ENCODE results near the gene RNF215. TPM values are rescaled to one million over a fixed set of nuclear protein-coding genes. Genes with fewer than 3 reads are reported as not detected.

RNF215 gene
- total RNA-seq, 1 donor from 2014 or later: 32.5 TPM

GRCh38 chr22:30421695-30422480, 34.7 kb upstream of the RNF215 start:
- H3K27ac Mint-ChIP-seq: peak overlapping the region; percentile 97
- H3K4me3 Mint-ChIP-seq (ENCODE audit: low read depth): peak overlapping the region; percentile 85
- H3K4me1 Mint-ChIP-seq (ENCODE audit: low read depth): peaks cover 61% of the 10 kb centered on the region

GRCh38 chr22:30420347-30421125, 33.3 kb upstream of the RNF215 start:
- no peak for DNase-seq (ENCODE audit: low spot score, unreplicated experiment)
- Mint-ChIP-seq H3K27me3 (no peaks in the 10 kb centered on the region), H3K9me3 (ENCODE audit: low read depth) (no peaks in the 10 kb centered on the region), H3K36me3 (ENCODE audit: insufficient read depth) (peaks cover 11% of the 10 kb centered on the region), H3K4me3 (ENCODE audit: low read depth) (no peak overlapping the region), H3K4me1 (ENCODE audit: low read depth) (peaks cover 65% of the 10 kb centered on the region), H3K27ac (peak overlapping the region; percentile 65)
- TF ChIP-seq CTCF (IDR thresholded peaks at IDR 0.05; ENCODE audit: unreplicated experiment): no peak

More at GRCh38 chr22:30421695-30422480, 34.7 kb upstream of the RNF215 start:
- Mint-ChIP-seq H3K36me3 (ENCODE audit: insufficient read depth) (peaks cover 2% of the 10 kb centered on the region), H3K9me3 (ENCODE audit: low read depth) (no peaks in the 10 kb centered on the region), H3K27me3 (no peaks in the 10 kb centered on the region)
- no peak for TF ChIP-seq CTCF (IDR thresholded peaks at IDR 0.05; ENCODE audit: unreplicated experiment)
- no peak for DNase-seq (ENCODE audit: low spot score, unreplicated experiment)

GRCh38 chr22:30416837-30417236, 29.6 kb upstream of the RNF215 start:
- peak overlapping the region; percentile 67 for H3K27ac Mint-ChIP-seq

GRCh38 chr22:30416403-30416802, 29.2 kb upstream of the RNF215 start:
- peaks cover 20% of the 10 kb centered on the region for H3K36me3 Mint-ChIP-seq (ENCODE audit: insufficient read depth)
- no peak overlapping the region for H3K4me3 Mint-ChIP-seq (ENCODE audit: low read depth)
- no peaks in the 10 kb centered on the region for H3K27me3 Mint-ChIP-seq
- TF ChIP-seq CTCF (IDR thresholded peaks at IDR 0.05; ENCODE audit: unreplicated experiment): no peak
- peak overlapping the region; percentile 67 for H3K27ac Mint-ChIP-seq
- no peaks in the 10 kb centered on the region for H3K9me3 Mint-ChIP-seq (ENCODE audit: low read depth)
- peaks cover 45% of the 10 kb centered on the region for H3K4me1 Mint-ChIP-seq (ENCODE audit: low read depth)
- no peak for DNase-seq (ENCODE audit: low spot score, unreplicated experiment)

More at GRCh38 chr22:30416837-30417236, 29.6 kb upstream of the RNF215 start:
- Mint-ChIP-seq H3K4me1 (ENCODE audit: low read depth) (peaks cover 50% of the 10 kb centered on the region), H3K36me3 (ENCODE audit: insufficient read depth) (peaks cover 20% of the 10 kb centered on the region), H3K9me3 (ENCODE audit: low read depth) (no peaks in the 10 kb centered on the region), H3K27me3 (no peaks in the 10 kb centered on the region), H3K4me3 (ENCODE audit: low read depth) (peak overlapping the region; percentile 14)
- no peak for TF ChIP-seq CTCF (IDR thresholded peaks at IDR 0.05; ENCODE audit: unreplicated experiment)
- DNase-seq (ENCODE audit: low spot score, unreplicated experiment): no peak

GRCh38 chr22:30414525-30415047, 27.4 kb upstream of the RNF215 start:
- no peak for TF ChIP-seq CTCF (IDR thresholded peaks at IDR 0.05; ENCODE audit: unreplicated experiment)
- Mint-ChIP-seq H3K27me3 (no peaks in the 10 kb centered on the region), H3K36me3 (ENCODE audit: insufficient read depth) (peaks cover 24% of the 10 kb centered on the region), H3K4me1 (ENCODE audit: low read depth) (peaks cover 33% of the 10 kb centered on the region), H3K4me3 (ENCODE audit: low read depth) (no peak overlapping the region), H3K27ac (no peak overlapping the region), H3K9me3 (ENCODE audit: low read depth) (no peaks in the 10 kb centered on the region)
- DNase-seq (ENCODE audit: low spot score, unreplicated experiment): no peak
